CD4-positive, alpha-beta T cell (primary cell): ENCODE data around the gene KMT2C. TPM values are rescaled to one million over a fixed set of nuclear protein-coding genes. Genes with fewer than 3 reads are reported as not detected.
"Not testable (repeated sequence)": the region's sequence is repeated elsewhere in the genome, so short reads cannot be mapped to it uniquely, and the experiment has no call there.

Source experiments
- ATAC-seq: fragments of 200-7000 bp; cut with Tn5 transposase; one replicate; pipeline ENCODE4 v1.10.0; 2022; ENCODE audit warnings: mild to moderate bottlenecking; ENCODE audit not compliant: poor library complexity
- CTCF ChIA-PET: fragments of 350-600 bp; sonication (Branson Sonifier 250); formaldehyde crosslinking; loops from one replicate; lab custom pipeline; 2021; ENCODE audit warnings: antibody characterized with exemption, inconsistent platforms; lab: Charles Lee
- POLR2A ChIA-PET: fragments of 350-600 bp; sonication (Branson Sonifier 250); formaldehyde crosslinking; loops from one replicate; lab custom pipeline; 2021; ENCODE audit warnings: antibody characterized with exemption, inconsistent platforms; lab: Charles Lee
- DNase-seq, 14 experiments: peaks; one replicate each; pipeline ENCODE4 v3.0.0-alpha.2; 2013 to 2020; ENCODE audit warnings: mixed read lengths in 2 of 14
- H3K27ac ChIP-seq, 2 donors: one replicate each; pipeline versions ENCODE4 v1.5.1 to v1.7.0; 2013; ENCODE audit warnings: low read length in 2 of 2, low read depth in 1 of 2, mild to moderate bottlenecking in 1 of 2
- H3K27me3 ChIP-seq, 2 experiments: 1 replicate in 1 of 2; 2 replicates in 1 of 2; pipeline versions ENCODE4 v1.6.1 to v1.7.0; 2013; ENCODE audit warnings: low read length in 2 of 2, control low read depth in 1 of 2, mild to moderate bottlenecking in 1 of 2, moderate library complexity in 1 of 2; ENCODE audit not compliant: insufficient read depth in 2 of 2, control insufficient read depth in 1 of 2
- H3K36me3 ChIP-seq: one replicate; pipeline ENCODE4 v1.6.1; 2013; ENCODE audit warnings: low read length, control low read depth; ENCODE audit not compliant: insufficient read depth
- H3K4me1 ChIP-seq: one replicate; pipeline ENCODE4 v1.6.1; 2013; ENCODE audit warnings: low read length, control low read depth; ENCODE audit not compliant: insufficient read depth
- H3K4me3 ChIP-seq: one replicate; pipeline ENCODE4 v1.5.1; 2013; ENCODE audit warnings: mild to moderate bottlenecking, low read length, moderate library complexity
- H3K9me3 ChIP-seq, 2 experiments: 1 replicate in 1 of 2; 2 replicates in 1 of 2; pipeline versions ENCODE4 v1.6.1 to v1.7.0; 2013; ENCODE audit warnings: low read length in 2 of 2, mild to moderate bottlenecking in 2 of 2, control low read depth in 1 of 2, moderate library complexity in 1 of 2; ENCODE audit not compliant: control insufficient read depth in 1 of 2, insufficient read depth in 1 of 2
- H3K27ac Mint-ChIP-seq: one replicate; pipeline ENCODE4 v1.8.0; 2020; ENCODE audit warnings: mixed read lengths
- H3K27me3 Mint-ChIP-seq: one replicate; pipeline ENCODE4 v1.8.0; 2021; ENCODE audit warnings: mixed read lengths
- H3K36me3 Mint-ChIP-seq: one replicate; pipeline ENCODE4 v1.8.0; 2021; ENCODE audit warnings: low read depth, mixed read lengths
- H3K4me1 Mint-ChIP-seq: one replicate; pipeline ENCODE4 v1.8.0; 2021; ENCODE audit warnings: low read depth, mixed read lengths
- H3K4me3 Mint-ChIP-seq: one replicate; pipeline ENCODE4 v1.8.0; 2020; ENCODE audit warnings: mild to moderate bottlenecking, mixed read lengths
- H3K9me3 Mint-ChIP-seq: one replicate; pipeline ENCODE4 v1.8.0; 2020; ENCODE audit warnings: mixed read lengths
- CTCF ChIP-seq: fragments of 200-600 bp; IDR thresholded peaks from one replicate; pipeline ENCODE4 v1.8.0; 2022; ENCODE audit warnings: antibody characterized with exemption, mild to moderate bottlenecking
- intact Hi-C, 2 experiments: fragments of 100-400 bp; cut with DNase I in 1 of 2; cut with micrococcal nuclease in 1 of 2; formaldehyde crosslinking; loops; one replicate each; pipeline versions ENCODE4 v1.15.1 to v1.9.0; 2023 to 2025; cut with DNase I, micrococcal nuclease
- total RNA-seq, 174 experiments: library from RNA in 2 of 174; stranded (reverse) in 2 of 174; gene quantifications; one replicate each; pipeline ENCODE4 v1.2.3 and lab custom pipeline; 2021 to 2026

Gene KMT2C
- total RNA-seq, 2 experiments from 2014 or later: 113 to 118 TPM

GRCh38 chr7:152424348-152425108 lies 11.3 kb downstream of the KMT2C start:
- Histone ChIP-seq H3K27ac (no peak overlapping the region), H3K27me3 (no peaks in the 10 kb centered on the region), H3K4me3 (no peak overlapping the region), H3K36me3 (no peaks in the 10 kb centered on the region), H3K4me1 (peaks cover 32% of the 10 kb centered on the region), H3K9me3 (peaks cover 10 to 18% of the 10 kb centered on the region in 2 experiments)
- Mint-ChIP-seq H3K27ac (no peak overlapping the region), H3K27me3 (no peaks in the 10 kb centered on the region), H3K36me3 (peaks cover 51% of the 10 kb centered on the region), H3K9me3 (peaks cover 5% of the 10 kb centered on the region), H3K4me1 (peaks cover 75% of the 10 kb centered on the region), H3K4me3 (no peak overlapping the region)
- no peak for TF ChIP-seq CTCF
- ChIA-PET CTCF (no interaction called here), POLR2A (interaction anchor here (1.7 kb wide), 1 partner anchor 9 kb away, joined by 5 read pairs; no protein-coding TSS in a partner anchor)
- no peak for ATAC-seq
- no peak for DNase-seq
- intact Hi-C loops: loop anchor here (5.0 kb wide), 2 partner anchors 38 to 42 kb away; no protein-coding TSS in a partner anchor

- no peak overlapping the region for H3K27ac Mint-ChIP-seq
- no peak for TF ChIP-seq CTCF
- H3K9me3 Mint-ChIP-seq: peaks cover 5% of the 10 kb centered on the region
- no peaks in the 10 kb centered on the region for H3K27me3 ChIP-seq
- H3K4me3 ChIP-seq: no peak overlapping the region
- DNase-seq: no peak
- no peak overlapping the region for H3K27ac ChIP-seq
- ChIA-PET POLR2A (interaction anchor here (1.7 kb wide), 1 partner anchor 10 kb away, joined by 5 read pairs; no protein-coding TSS in a partner anchor), CTCF (no interaction called here)
- no peaks in the 10 kb centered on the region for H3K36me3 ChIP-seq
- H3K9me3 ChIP-seq: peaks cover 10 to 18% of the 10 kb centered on the region in 2 experiments
- peaks cover 29% of the 10 kb centered on the region for H3K4me1 ChIP-seq
- no peak overlapping the region for H3K4me3 Mint-ChIP-seq
- H3K27me3 Mint-ChIP-seq: no peaks in the 10 kb centered on the region
- intact Hi-C loops: loop anchor here in 1 of 2 experiments (5.0 kb wide), 1 partner anchor 42 kb away; no protein-coding TSS in a partner anchor
- peaks cover 54% of the 10 kb centered on the region for H3K36me3 Mint-ChIP-seq
- ATAC-seq: no peak
- H3K4me1 Mint-ChIP-seq: peaks cover 77% of the 10 kb centered on the region
Observed at GRCh38 chr7:152423991-152424347, 11.8 kb downstream of the KMT2C start.

GRCh38 chr7:152423171-152423570 lies 12.6 kb downstream of the KMT2C start:
- H3K4me1 ChIP-seq: peaks cover 23% of the 10 kb centered on the region
- H3K27me3 ChIP-seq, H3K36me3 ChIP-seq, ATAC-seq, DNase-seq, H3K27ac Mint-ChIP-seq, H3K4me3 ChIP-seq, H3K27ac ChIP-seq, H3K4me3 Mint-ChIP-seq, H3K27me3 Mint-ChIP-seq, CTCF ChIA-PET, H3K9me3 Mint-ChIP-seq: not testable (repeated sequence)
- intact Hi-C loops: loop anchor here in 1 of 2 experiments (5.0 kb wide), 1 partner anchor 41 kb away; no protein-coding TSS in a partner anchor
- peaks cover 10 to 18% of the 10 kb centered on the region in 2 experiments for H3K9me3 ChIP-seq
- peaks cover 73% of the 10 kb centered on the region for H3K4me1 Mint-ChIP-seq
- POLR2A ChIA-PET: interaction anchor here (1.7 kb wide), 1 partner anchor 11 kb away, joined by 5 read pairs; no protein-coding TSS in a partner anchor
- peaks cover 54% of the 10 kb centered on the region for H3K36me3 Mint-ChIP-seq

GRCh38 chr7:152420950-152421349 lies 14.9 kb downstream of the KMT2C start:
- H3K27me3 Mint-ChIP-seq, H3K27ac ChIP-seq, ATAC-seq, CTCF ChIA-PET, H3K27me3 ChIP-seq, H3K4me3 ChIP-seq, H3K27ac Mint-ChIP-seq, POLR2A ChIA-PET, H3K4me3 Mint-ChIP-seq, H3K36me3 ChIP-seq, DNase-seq, H3K9me3 Mint-ChIP-seq: not testable (repeated sequence)
- intact Hi-C loops: loop anchor here in 1 of 2 experiments (5.0 kb wide), 1 partner anchor 39 kb away; no protein-coding TSS in a partner anchor
- Mint-ChIP-seq H3K4me1 (peaks cover 57% of the 10 kb centered on the region), H3K36me3 (peaks cover 57% of the 10 kb centered on the region)
- Histone ChIP-seq H3K9me3 (peaks cover 10 to 18% of the 10 kb centered on the region in 2 experiments), H3K4me1 (peaks cover 17% of the 10 kb centered on the region)
